H9 (cell line): ENCODE results near the gene PIK3CD. TPM values are rescaled to one million over a fixed set of nuclear protein-coding genes. Genes with fewer than 3 reads are reported as not detected.

Source experiments
- DNase-seq: peaks from one replicate; pipeline ENCODE4 v3.0.0-alpha.2; 2017
- H2AFZ ChIP-seq: one replicate; pipeline ENCODE4 v1.6.1; 2013; ENCODE audit warnings: mild to moderate bottlenecking, low read length, control low read depth, moderate library complexity
- H2AK5ac ChIP-seq: 2 replicates; pipeline ENCODE4 v1.6.1; 2013; ENCODE audit warnings: low read length, control low read depth, mixed read lengths; ENCODE audit not compliant: insufficient read length
- H2BK120ac ChIP-seq: one replicate; pipeline ENCODE4 v1.6.1; 2013; ENCODE audit warnings: low read depth, mild to moderate bottlenecking, low read length, control low read depth, inconsistent platforms; ENCODE audit not compliant: poor library complexity, severe bottlenecking
- H2BK12ac ChIP-seq: 2 replicates; pipeline ENCODE4 v1.6.1; 2013; ENCODE audit warnings: low read length, control low read depth, mixed read lengths, low read depth; ENCODE audit not compliant: insufficient read length
- H2BK15ac ChIP-seq: 2 replicates; pipeline ENCODE4 v1.6.1; 2013; ENCODE audit warnings: low read depth, low read length, control low read depth
- H2BK20ac ChIP-seq: one replicate; pipeline ENCODE4 v1.6.1; 2013; ENCODE audit warnings: low read depth, mild to moderate bottlenecking, low read length, control low read depth, inconsistent platforms; ENCODE audit not compliant: poor library complexity, severe bottlenecking
- H2BK5ac ChIP-seq: 2 replicates; pipeline ENCODE4 v1.6.1; 2013; ENCODE audit warnings: low read length, control low read depth, mixed read lengths; ENCODE audit not compliant: insufficient read length
- H3K14ac ChIP-seq: 2 replicates; pipeline ENCODE4 v1.6.1; 2013; ENCODE audit warnings: low read length, control low read depth; ENCODE audit not compliant: insufficient read depth
- H3K18ac ChIP-seq: 2 replicates; pipeline ENCODE4 v1.6.1; 2013; ENCODE audit warnings: low read depth, mild to moderate bottlenecking, mixed read lengths, low read length, control low read depth; ENCODE audit not compliant: insufficient read length
- H3K23ac ChIP-seq: 2 replicates; pipeline ENCODE4 v1.6.1; 2013; ENCODE audit warnings: low read length, control low read depth, mixed read lengths, low read depth; ENCODE audit not compliant: insufficient read length
- H3K23me2 ChIP-seq: 2 replicates; pipeline ENCODE4 v1.6.1; 2013; ENCODE audit warnings: low read depth, mild to moderate bottlenecking, mixed read lengths, low read length, control low read depth; ENCODE audit not compliant: insufficient read length, poor library complexity, severe bottlenecking
- H3K27ac ChIP-seq: 2 replicates; pipeline ENCODE4 v1.5.1; 2013; ENCODE audit warnings: low read length, control low read depth, mixed read lengths, low read depth; ENCODE audit not compliant: insufficient read length
- H3K27me3 ChIP-seq: 2 replicates; pipeline ENCODE4 v1.6.1; 2013; ENCODE audit warnings: low read length, control low read depth, inconsistent platforms; ENCODE audit not compliant: insufficient read depth
- H3K4ac ChIP-seq: 2 replicates; pipeline ENCODE4 v1.6.1; 2013; ENCODE audit warnings: low read depth, mild to moderate bottlenecking, control low read depth, inconsistent platforms, low read length, moderate library complexity
- H3K4me1 ChIP-seq: 2 replicates; pipeline ENCODE4 v1.6.1; 2013; ENCODE audit warnings: low read length, control low read depth, inconsistent platforms; ENCODE audit not compliant: insufficient read depth
- H3K4me2 ChIP-seq: 2 replicates; pipeline ENCODE4 v1.6.1; 2013; ENCODE audit warnings: low read length, control low read depth, mixed read lengths; ENCODE audit not compliant: insufficient read length, insufficient read depth
- H3K56ac ChIP-seq: 2 replicates; pipeline ENCODE4 v1.6.1; 2013; ENCODE audit warnings: low read depth, mild to moderate bottlenecking, mixed read lengths, low read length, control low read depth; ENCODE audit not compliant: insufficient read length
- H3K79me1 ChIP-seq: 2 replicates; pipeline ENCODE4 v1.6.1; 2013; ENCODE audit warnings: low read depth, mild to moderate bottlenecking, moderate library complexity, low read length, control low read depth, inconsistent platforms; ENCODE audit not compliant: insufficient read depth, poor library complexity, severe bottlenecking
- H3K79me2 ChIP-seq: 2 replicates; pipeline ENCODE4 v1.6.1; 2013; ENCODE audit warnings: low read length, control low read depth, inconsistent platforms; ENCODE audit not compliant: insufficient read depth
- H3K9ac ChIP-seq: 2 replicates; pipeline ENCODE4 v1.6.1; 2013; ENCODE audit warnings: low read length, control low read depth, mixed read lengths; ENCODE audit not compliant: insufficient read length; ENCODE audit errors: extremely low read depth
- H3K9me3 ChIP-seq: one replicate; pipeline ENCODE4 v1.6.1; 2013; ENCODE audit warnings: low read depth, low read length, inconsistent platforms; ENCODE audit not compliant: control insufficient read depth
- H3T11ph ChIP-seq: one replicate; pipeline ENCODE4 v1.6.1; 2013; ENCODE audit warnings: mild to moderate bottlenecking, low read length, control low read depth, inconsistent platforms
- H4K20me1 ChIP-seq: one replicate; pipeline ENCODE4 v1.6.1; 2013; ENCODE audit not compliant: control insufficient read depth, insufficient read length, insufficient read depth
- H4K5ac ChIP-seq: 2 replicates; pipeline ENCODE4 v1.6.1; 2013; ENCODE audit warnings: low read depth, mild to moderate bottlenecking, mixed read lengths, low read length, control low read depth; ENCODE audit not compliant: insufficient read length
- H4K8ac ChIP-seq: replicated peaks from 2 replicates; pipeline ENCODE4 v1.6.1; 2013; ENCODE audit warnings: low read length, control low read depth, mixed read lengths, low read depth; ENCODE audit not compliant: insufficient read length
- H4K91ac ChIP-seq: 2 replicates; pipeline ENCODE4 v1.6.1; 2013; ENCODE audit warnings: low read depth, mild to moderate bottlenecking, moderate library complexity, mixed read lengths, low read length, control low read depth; ENCODE audit not compliant: insufficient read length
- H3K27ac Mint-ChIP-seq, 3 experiments: 2 replicates in 2 of 3; 3 replicates in 1 of 3; pipeline ENCODE4 v1.8.0; 2020 to 2021; ENCODE audit warnings: mixed read lengths in 3 of 3, mild to moderate bottlenecking in 1 of 3, moderate library complexity in 1 of 3
- H3K27me3 Mint-ChIP-seq: 2 replicates; pipeline ENCODE4 v1.8.0; 2021; ENCODE audit warnings: low read depth, mild to moderate bottlenecking, moderate library complexity, mixed read lengths
- H3K36me3 Mint-ChIP-seq, 3 experiments: 2 replicates in 2 of 3; 3 replicates in 1 of 3; pipeline ENCODE4 v1.8.0; 2020 to 2021; ENCODE audit warnings: low read depth in 3 of 3, mixed read lengths in 3 of 3; ENCODE audit not compliant: insufficient read depth in 1 of 3
- H3K4me1 Mint-ChIP-seq, 2 experiments: 2 replicates each; pipeline ENCODE4 v1.8.0; 2020; ENCODE audit warnings: mixed read lengths in 2 of 2
- H3K4me3 Mint-ChIP-seq, 2 experiments: 2 replicates in 1 of 2; 3 replicates in 1 of 2; pipeline ENCODE4 v1.8.0; 2020 to 2021; ENCODE audit warnings: mild to moderate bottlenecking in 2 of 2, mixed read lengths in 2 of 2, moderate library complexity in 1 of 2
- H3K9me3 Mint-ChIP-seq, 2 experiments: 2 replicates in 1 of 2; 3 replicates in 1 of 2; pipeline ENCODE4 v1.8.0; 2020; ENCODE audit warnings: mild to moderate bottlenecking in 2 of 2, mixed read lengths in 2 of 2, moderate library complexity in 1 of 2
- CTCF ChIP-seq: fragments of 200-600 bp; sonication (generic); conservative IDR thresholded peaks from 3 replicates; pipeline ENCODE4 v1.8.0; 2021; ENCODE audit warnings: antibody characterized with exemption, mild to moderate bottlenecking
- WGBS: extraction: QIAGEN DNeasy Blood & Tissue Kit; methylation state at CpG from one replicate; pipeline ENCODE4 v1.1.7; 2013; ENCODE audit warnings: missing lambda C conversion rate, low lambda C conversion rate, mixed read lengths; ENCODE audit not compliant: insufficient read length; ENCODE audit errors: extremely low coverage; 5-methylcytosine and 5-hydroxymethylcytosine counted together
- total RNA-seq: library from RNA; stranded (reverse); gene quantifications from 2 replicates; pipeline ENCODE4 v1.2.1, GENCODE V29; 2021

The PIK3CD gene
- total RNA-seq, 1 experiment from 2014 or later, result 10.0 TPM

- Histone ChIP-seq H3K4ac (no peak overlapping the region), H3K23me2 (no peaks in the 10 kb centered on the region), H3K9ac (no peak overlapping the region), H3K9me3 (no peaks in the 10 kb centered on the region), H3K4me2 (no peak overlapping the region), H2BK120ac (no peak overlapping the region), H3K79me1 (no peaks in the 10 kb centered on the region), H4K20me1 (no peaks in the 10 kb centered on the region), H3K23ac (no peak overlapping the region), H4K8ac (no peak overlapping the region), H2BK5ac (no peak overlapping the region), H3K4me1 (no peaks in the 10 kb centered on the region), H3K18ac (no peak overlapping the region), H3K79me2 (no peaks in the 10 kb centered on the region), H2BK20ac (no peak overlapping the region), H3K14ac (no peak overlapping the region), H4K91ac (no peak overlapping the region), H2BK15ac (no peak overlapping the region), H3K27ac (no peak overlapping the region), H2AK5ac (no peak overlapping the region), H3K56ac (no peak overlapping the region), H3K27me3 (no peaks in the 10 kb centered on the region), H2AFZ (no peak overlapping the region), H3T11ph (no peak overlapping the region), H2BK12ac (no peak overlapping the region), H4K5ac (no peak overlapping the region)
- TF ChIP-seq CTCF, result no peak
- H3K36me3 Mint-ChIP-seq, result no peaks in the 10 kb centered on the region
- H3K27ac Mint-ChIP-seq, result no peak overlapping the region
- peaks cover 31% of the 10 kb centered on the region for H3K27me3 Mint-ChIP-seq
- no CpG with 5 or more reads among the region's 23 CpGs for WGBS
- no peak overlapping the region for H3K4me3 Mint-ChIP-seq
- peaks cover 0 to 3% of the 10 kb centered on the region in 2 experiments; a peak in 2 of 5 replicates for H3K9me3 Mint-ChIP-seq
- H3K4me1 Mint-ChIP-seq, result peaks cover 0 to 17% of the 10 kb centered on the region in 2 experiments; a peak in 3 of 4 replicates
- no peak for DNase-seq
Observed at GRCh38 chr1:9628541-9629444, 22.7 kb upstream of the PIK3CD start.
